Measurements from ENCODE around the gene RBM17.

GRCh38 chr10:6100370-6100769 lies 11.5 kb downstream of the RBM17 start:
- TF ChIP-seq SP1 (IDR thresholded peaks at IDR 0.05; ENCODE audit: low read depth) (no peak), RAD21 (IDR thresholded peaks at IDR 0.05; ENCODE audit: low read depth) (no peak), CTCF (IDR thresholded peaks at IDR 0.05 in 2 of 3, conservative IDR thresholded peaks at IDR 0.05 in 1 of 3; ENCODE audit: borderline replicate concordance in 1 of 3, insufficient read depth in 1 of 3, low read depth in 2 of 3, low read length in 2 of 3) (no peak), JUND (IDR thresholded peaks at IDR 0.05) (no peak), ZBTB33 (IDR thresholded peaks at IDR 0.05; ENCODE audit: extremely low read depth, insufficient replicate concordance, low read length) (no peak)

Data from HCT116 (cell line).